Fibroblast of peridontal ligament (primary cell): ENCODE data around the gene INTS4.
A peak's percentile ranks its signal among the peaks of the same experiment; 100 is the strongest.
"Not testable (repeated sequence)": the region's sequence is repeated elsewhere in the genome, so short reads cannot be mapped to it uniquely, and the experiment has no call there.

Experiments used
- DNase-seq: peaks from one replicate; pipeline ENCODE4 v3.0.0-alpha.2; 2010; ENCODE audit errors: extremely low read depth

INTS4 gene, protein sequence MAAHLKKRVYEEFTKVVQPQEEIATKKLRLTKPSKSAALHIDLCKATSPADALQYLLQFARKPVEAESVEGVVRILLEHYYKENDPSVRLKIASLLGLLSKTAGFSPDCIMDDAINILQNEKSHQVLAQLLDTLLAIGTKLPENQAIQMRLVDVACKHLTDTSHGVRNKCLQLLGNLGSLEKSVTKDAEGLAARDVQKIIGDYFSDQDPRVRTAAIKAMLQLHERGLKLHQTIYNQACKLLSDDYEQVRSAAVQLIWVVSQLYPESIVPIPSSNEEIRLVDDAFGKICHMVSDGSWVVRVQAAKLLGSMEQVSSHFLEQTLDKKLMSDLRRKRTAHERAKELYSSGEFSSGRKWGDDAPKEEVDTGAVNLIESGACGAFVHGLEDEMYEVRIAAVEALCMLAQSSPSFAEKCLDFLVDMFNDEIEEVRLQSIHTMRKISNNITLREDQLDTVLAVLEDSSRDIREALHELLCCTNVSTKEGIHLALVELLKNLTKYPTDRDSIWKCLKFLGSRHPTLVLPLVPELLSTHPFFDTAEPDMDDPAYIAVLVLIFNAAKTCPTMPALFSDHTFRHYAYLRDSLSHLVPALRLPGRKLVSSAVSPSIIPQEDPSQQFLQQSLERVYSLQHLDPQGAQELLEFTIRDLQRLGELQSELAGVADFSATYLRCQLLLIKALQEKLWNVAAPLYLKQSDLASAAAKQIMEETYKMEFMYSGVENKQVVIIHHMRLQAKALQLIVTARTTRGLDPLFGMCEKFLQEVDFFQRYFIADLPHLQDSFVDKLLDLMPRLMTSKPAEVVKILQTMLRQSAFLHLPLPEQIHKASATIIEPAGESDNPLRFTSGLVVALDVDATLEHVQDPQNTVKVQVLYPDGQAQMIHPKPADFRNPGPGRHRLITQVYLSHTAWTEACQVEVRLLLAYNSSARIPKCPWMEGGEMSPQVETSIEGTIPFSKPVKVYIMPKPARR

DNA sequence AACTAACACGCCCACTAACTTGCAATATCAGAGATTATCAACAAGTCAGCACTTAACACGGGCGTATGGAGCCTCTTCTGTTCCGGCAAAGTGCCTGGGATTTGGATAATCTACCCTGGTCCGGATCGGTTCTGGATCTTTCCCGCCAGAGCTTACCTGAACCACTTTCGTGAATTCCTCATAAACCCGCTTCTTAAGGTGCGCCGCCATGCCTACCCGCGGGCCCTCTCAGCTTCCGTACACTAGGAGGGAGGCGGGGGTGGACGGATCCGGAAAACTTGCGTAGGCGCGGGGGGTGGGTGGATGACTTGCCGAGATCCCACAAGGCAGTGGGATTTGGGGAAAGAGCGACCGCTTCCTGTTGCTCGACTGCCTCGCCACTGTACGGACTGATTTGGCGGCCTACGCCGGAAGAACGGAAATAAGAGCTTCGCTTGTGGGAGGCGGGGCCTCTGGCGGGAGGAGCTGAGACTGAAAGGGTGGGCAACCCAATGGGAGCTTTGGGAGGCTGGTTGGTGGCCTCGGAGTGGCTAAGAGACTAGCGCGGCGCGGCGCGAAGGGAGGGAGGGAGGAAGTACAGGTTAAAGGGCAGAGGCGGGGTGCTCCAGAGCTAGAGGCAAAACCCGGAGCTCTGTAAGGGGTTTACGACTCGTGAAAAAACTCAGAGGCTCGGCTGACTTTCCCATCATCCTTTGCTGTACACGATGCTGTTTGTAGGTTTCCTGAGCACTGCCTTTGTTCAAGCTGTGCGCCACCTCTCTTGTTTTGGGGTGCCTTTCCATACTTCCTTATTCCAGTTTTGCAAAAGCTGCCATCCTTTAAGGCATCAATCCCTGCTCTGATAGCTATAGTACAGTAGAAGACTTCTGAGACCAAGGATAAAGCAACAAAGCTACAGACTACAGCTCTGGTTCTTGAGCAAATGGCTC is at the start of gene INTS4:
Gene INTS4, minus strand, starts transcription at position 235 of the 929 bp plus-strand sequence. Its CDS starts 25 bp downstream, at position 210.
- peak; percentile 99 for DNase-seq

DNA sequence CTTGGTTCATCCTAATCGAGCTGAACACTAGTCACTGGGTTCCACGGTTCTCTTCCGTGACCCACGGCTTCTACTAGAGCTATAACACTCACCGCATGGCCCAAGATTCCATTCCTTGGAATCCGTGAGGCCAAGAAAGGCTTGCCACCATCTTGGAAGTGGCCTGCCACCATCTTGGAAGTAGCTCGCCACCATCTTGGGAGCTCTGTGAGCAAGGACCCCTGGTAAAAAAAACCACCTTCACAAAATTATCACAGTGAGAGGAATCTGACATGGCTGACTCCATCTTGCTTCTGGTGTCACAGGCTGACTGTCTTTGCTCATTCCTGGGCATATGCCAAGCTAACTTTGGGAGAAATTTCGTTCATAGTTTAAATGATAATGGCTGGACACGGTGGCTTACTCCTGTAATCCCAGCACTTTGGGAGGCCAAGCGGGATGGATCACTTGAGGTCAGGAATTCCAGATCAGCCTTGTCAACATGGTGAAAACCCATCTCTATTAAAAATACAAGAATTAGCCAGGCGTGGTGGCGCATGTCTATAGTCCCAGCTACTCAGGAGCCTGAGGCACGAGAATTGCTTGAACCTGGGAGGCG is 47.5 kb upstream of the INTS4 start:
- DNase-seq, result no peak

DNA sequence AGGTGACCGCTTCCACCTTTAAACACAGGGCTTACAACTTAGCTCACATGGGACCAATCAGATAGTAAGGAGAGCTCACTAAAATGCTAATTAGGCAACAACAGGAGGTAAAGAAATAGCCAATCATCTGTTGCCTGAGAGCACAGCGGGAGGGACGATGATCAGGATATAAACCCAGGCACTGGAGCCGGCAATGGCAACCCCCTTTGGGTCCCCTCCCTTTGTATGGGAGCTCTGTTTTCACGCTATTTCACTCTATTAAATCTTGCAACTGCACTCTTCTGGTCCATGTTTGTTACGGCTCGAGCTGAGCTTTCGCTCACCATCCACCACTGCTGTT is 46.9 kb upstream of the INTS4 start:
- DNase-seq, result not testable (repeated sequence)

DNA sequence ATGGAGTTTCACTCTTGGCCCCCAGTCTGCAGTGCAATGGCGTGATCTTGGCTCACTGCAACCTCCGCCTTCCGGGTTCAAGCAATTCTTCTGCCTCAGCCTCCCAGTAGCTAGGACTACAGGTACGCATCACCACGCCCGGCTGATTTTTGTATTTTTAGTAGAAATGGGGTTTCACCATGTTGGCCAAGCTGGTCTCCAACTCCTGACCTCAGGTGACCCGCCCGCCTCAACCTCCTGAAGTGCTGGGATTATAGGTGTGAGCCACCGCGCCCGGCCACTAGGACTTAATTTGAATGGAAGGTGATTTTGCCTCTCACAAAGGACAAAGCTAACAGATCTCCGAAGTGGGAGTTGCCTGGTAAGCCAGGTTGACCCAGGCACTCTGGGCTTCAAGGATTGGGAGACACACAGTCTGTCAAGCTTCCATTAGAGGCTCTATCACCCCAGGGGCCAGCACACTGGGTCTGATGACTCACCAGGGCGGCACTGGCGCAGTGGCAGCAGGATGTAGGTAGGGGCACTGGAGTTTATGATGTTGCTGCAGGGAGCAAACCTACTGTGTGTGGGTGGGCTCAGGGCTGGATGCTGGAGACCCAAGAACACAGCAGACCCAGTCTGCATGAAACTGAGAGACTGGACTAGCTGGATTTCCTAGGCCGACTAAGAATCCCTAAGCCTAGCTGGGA is 46.4 kb upstream of the INTS4 start:
- DNase-seq, result no peak

DNA sequence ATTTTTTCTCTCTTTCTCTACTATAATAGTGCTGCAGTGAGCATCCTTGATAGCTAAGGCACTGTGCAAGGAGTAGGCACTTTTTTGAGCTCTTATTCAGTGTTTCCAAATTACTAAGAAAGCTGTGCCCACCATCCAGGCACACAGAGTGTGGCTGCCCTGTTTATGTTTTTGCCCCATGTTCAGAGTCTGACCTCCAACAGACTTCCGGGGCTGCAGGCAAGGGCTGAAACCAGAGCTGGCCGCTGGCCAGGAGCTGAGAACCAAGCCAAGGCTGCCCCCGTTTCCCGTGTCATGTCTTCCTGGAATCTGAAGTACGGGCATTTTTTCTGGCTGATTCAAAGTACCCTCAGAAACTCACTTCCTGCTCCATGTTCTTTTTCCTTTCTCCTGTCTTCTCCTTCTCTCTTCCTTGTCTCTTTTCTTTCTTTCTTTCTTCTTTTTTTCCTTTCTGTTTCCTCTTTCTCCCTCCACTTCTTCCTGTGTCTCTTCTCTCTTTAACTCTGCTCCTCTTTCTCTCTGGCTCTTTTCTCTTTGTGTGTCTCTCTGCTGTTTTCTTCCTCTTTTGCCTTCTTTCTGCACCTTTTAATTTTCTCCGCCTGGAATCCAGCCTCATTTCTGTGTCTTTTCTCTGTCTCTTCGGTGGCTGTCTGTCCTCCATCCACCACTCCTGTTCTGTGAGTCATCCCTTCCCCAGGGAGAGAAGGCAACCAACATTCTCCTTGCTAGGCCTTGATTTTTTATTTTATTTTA is 45.6 kb upstream of the INTS4 start:
- DNase-seq, result peak; percentile 77

- no peak for DNase-seq
Observed at GRCh38 chr11:78039391-78039918, 45.0 kb upstream of the INTS4 start.

GRCh38 chr11:78038697-78039313 is 44.3 kb upstream of the INTS4 start:
- DNase-seq, result no peak

GRCh38 chr11:78037825-78038620 is 43.6 kb upstream of the INTS4 start:
- no peak for DNase-seq

- DNase-seq, result no peak
Observed at GRCh38 chr11:78037056-78037455, 42.6 kb upstream of the INTS4 start.

GRCh38 chr11:78036313-78036712 is 41.8 kb upstream of the INTS4 start:
- no peak for DNase-seq

DNA sequence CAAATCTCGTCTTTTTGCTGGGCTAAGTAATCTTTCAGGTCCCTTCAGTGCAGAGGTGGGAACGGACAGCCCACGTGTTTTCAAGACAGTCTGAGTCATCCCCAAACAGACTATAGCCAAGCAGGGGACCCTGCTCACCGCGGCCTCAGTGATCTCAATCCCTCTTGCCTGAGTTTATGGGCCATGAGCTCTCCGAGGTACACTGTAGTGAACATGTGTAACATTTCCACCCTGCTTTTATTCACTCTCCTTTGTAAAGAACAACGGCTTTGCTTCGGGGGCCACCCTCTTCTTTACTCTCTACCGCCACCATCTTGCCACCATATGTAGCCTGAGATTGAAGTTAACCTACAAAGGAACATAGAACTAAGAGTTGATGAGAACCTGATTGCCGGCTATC is 40.2 kb upstream of the INTS4 start:
- no peak for DNase-seq

- no peak for DNase-seq
Observed at GRCh38 chr11:78033040-78033439, 38.6 kb upstream of the INTS4 start.

GRCh38 chr11:78032090-78032489 is 37.6 kb upstream of the INTS4 start:
- no peak for DNase-seq

DNA sequence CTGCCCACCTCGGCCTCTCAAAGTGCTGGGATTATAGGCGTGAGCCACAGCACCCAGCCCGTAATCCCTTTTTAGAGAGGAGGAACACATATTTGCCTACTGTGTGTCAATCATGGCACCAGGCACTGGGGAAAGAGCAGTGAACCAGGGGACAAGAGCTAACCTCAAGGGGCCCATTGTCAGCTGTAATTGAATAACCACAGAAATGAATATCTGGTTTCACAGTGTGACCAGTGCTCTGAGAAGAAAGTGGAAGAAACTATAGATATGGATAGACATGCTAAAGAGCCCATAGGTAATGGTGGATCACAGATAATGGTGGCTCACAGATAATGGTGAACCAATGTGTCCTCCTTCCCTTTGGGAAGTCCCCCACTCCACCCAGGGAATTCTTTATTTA is 37.2 kb upstream of the INTS4 start:
- no peak for DNase-seq

DNA sequence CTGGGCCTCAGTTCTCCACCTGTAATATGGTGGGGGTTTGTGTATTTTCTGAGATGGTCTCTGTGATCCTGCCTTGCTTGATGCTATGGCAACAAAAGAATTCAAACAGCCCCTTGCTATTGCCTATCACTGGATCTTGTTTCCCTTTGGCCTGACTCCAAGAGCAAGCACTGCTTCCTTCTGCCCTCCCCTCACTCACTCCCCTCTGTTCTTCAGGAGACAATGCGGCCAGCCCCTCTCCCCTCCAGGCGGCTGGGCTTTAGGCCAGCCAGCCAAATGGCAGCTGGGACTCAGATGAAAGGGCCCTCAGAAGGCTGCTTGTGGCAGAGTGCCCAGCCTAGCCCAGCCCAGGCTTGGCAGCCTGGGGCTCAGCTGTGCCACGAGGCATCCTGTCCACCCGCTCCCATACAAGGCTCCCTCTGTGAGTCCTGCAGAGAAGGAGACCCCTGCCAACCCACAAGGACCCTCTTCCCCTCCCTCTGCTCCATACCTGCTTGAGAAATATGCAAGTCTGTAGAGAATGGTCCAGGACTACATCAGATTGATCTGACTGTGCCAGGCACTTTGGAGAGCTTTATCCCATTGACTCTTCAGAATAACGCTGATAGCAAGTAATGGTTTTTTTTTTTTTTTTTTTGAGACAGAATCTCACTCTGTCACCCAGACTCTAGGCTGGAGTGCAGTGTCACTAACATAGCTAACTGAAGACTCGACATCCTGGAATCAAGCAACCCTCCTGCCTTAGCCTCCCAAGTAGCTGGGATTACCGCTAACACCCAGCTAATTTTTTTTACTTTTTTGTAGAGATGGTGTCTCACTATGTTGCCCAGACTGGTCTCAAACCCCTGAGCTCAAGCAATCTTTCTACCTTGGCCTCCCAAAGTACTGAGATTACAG is 36.2 kb upstream of the INTS4 start:
- peak; percentile 67 for DNase-seq

DNA sequence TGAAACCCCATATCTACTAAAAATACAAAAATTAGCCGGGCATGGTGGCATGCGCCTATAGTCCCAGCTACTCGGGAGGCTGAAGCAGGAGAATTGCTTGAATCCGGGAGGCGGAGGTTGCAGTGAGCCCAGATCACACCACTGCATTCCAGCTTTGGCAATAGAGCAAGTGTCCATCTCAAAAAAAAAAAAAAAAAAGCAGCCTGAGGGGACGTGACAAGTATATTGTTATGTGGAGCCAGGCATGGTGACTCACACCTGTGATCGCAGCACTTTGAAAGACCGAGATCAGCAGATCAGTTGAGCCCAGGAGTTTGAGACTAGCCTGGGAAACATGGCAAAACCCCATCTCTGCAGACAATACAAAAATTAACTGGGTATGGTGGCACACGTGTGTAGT is 34.0 kb upstream of the INTS4 start:
- not testable (repeated sequence) for DNase-seq

- no peak for DNase-seq
Observed at GRCh38 chr11:78027759-78028158, 33.3 kb upstream of the INTS4 start.
